ENCODE results near the gene MLPH. TPM values are rescaled to one million over a fixed set of nuclear protein-coding genes. Genes with fewer than 3 reads are reported as not detected.

MLPH gene
- total and polyA plus RNA-seq, 12 donors, result 9.7 to 60.0 (median 40.8) TPM

GRCh38 chr2:237498341-237498740 lies 11.3 kb downstream of the MLPH start:
- DNase-seq (no peak), ATAC-seq (no peak)
- 64 to 75% methylated on average over 11 of the region's 11 CpGs for WGBS, 2 donors
- Histone ChIP-seq H3K4me1 (peaks cover 0 to 26% (median 3%) of the 10 kb centered on the region in 9 donors), H3K36me3 (peaks cover 0 to 25% (median 0%) of the 10 kb centered on the region in 9 donors), H3K27ac (no peak overlapping the region), H3K9me3 (no peaks in the 10 kb centered on the region), H3K4me3 (no peak overlapping the region), H3K27me3 (peaks cover 0 to 3% (median 0%) of the 10 kb centered on the region in 7 donors)
- TF ChIP-seq CTCF (IDR thresholded peaks at IDR 0.05), result no peak
- intact Hi-C loops (cut with DNase I), result no loop called here

GRCh38 chr2:237500681-237501424 lies 13.8 kb downstream of the MLPH start:
- no peak for DNase-seq
- no peak for TF ChIP-seq CTCF (IDR thresholded peaks at IDR 0.05)
- Histone ChIP-seq H3K27me3 (peaks cover 0 to 3% (median 0%) of the 10 kb centered on the region in 7 donors), H3K9me3 (no peaks in the 10 kb centered on the region), H3K36me3 (peaks cover 0 to 12% (median 0%) of the 10 kb centered on the region in 9 donors), H3K27ac (no peak overlapping the region), H3K4me3 (no peak overlapping the region), H3K4me1 (peaks cover 0 to 26% (median 3%) of the 10 kb centered on the region in 9 donors)
- intact Hi-C loops (cut with DNase I), result no loop called here
- peak in 4 of 8 donors; percentile 15 to 58 (median 48) for ATAC-seq
- WGBS, 2 donors, result 56 to 68% methylated on average over 13 of the region's 13 CpGs

DNA sequence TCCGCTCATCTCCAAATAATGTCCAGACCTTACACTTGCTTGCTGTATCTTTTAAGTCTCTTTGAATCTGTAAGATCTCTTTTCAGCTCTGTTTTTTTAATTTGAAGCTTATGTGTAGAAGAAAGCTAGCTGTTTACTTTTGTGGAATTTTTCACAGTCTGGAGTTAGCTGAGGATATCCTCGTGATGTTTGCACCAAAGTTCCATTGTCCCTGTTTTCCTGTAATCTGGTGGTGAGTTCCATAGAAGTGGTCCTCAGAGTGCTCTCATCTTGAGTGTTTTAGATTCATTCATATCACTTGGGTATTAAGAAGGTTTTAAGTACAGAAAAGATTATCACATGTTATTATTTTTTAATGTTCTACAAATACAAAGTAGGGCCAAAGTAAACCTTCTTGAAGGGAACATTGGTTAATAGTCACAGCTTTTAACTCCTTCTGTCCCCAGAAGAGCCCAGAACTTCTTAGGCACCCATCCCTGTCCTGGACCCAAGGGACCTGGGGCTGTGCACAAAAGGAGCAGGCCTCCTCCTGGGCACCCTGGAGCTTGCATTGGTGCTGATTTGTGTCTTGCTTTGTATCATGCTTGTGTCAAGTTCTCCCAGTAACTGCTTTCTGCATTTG lies 15.0 kb downstream of the MLPH start:
- H3K9me3 ChIP-seq, result no peaks in the 10 kb centered on the region
- intact Hi-C loops (cut with DNase I), result no loop called here
- H3K4me1 ChIP-seq, result peaks cover 0 to 26% (median 3%) of the 10 kb centered on the region in 9 donors
- H3K27ac ChIP-seq, result peak overlapping the region in 1 of 10 donors; percentile 20
- peaks cover 0 to 3% (median 0%) of the 10 kb centered on the region in 7 donors for H3K27me3 ChIP-seq
- ATAC-seq, result no peak
- no peak for TF ChIP-seq CTCF (IDR thresholded peaks at IDR 0.05)
- WGBS, 2 donors, result 73 to 81% methylated on average over 2 of the region's 2 CpGs
- peaks cover 0 to 12% (median 0%) of the 10 kb centered on the region in 9 donors for H3K36me3 ChIP-seq
- no peak overlapping the region for H3K4me3 ChIP-seq
- no peak for DNase-seq

DNA sequence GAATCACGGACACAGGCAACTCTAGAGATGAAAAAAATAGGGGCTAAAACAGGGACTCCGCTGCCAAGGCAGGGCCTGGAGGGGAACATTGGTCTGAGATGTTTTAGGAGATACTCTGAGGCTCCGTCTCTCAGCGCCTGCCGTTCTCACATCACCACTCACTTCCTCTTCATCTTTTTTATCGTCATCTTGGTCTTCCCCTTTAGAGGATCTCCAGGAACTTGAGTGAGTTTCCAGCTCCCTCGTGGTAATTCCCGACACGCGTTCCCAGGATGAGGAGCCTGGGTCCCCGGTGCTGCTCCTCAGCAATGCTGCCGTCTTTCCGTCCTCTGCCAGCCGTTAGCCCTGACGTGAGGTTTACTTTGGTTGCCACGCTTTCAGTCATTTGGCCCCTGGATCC lies 16.1 kb downstream of the MLPH start:
- peaks cover 0 to 3% (median 0%) of the 10 kb centered on the region in 7 donors for H3K27me3 ChIP-seq
- H3K4me1 ChIP-seq, result peaks cover 0 to 26% (median 3%) of the 10 kb centered on the region in 9 donors
- ATAC-seq (no peak), DNase-seq (no peak)
- H3K36me3 ChIP-seq, result peaks cover 0 to 8% (median 0%) of the 10 kb centered on the region in 9 donors
- no peak overlapping the region for H3K4me3 ChIP-seq
- no peaks in the 10 kb centered on the region for H3K9me3 ChIP-seq
- intact Hi-C loops (cut with DNase I), result no loop called here
- WGBS, 2 donors, result 91 to 94% methylated on average over 16 of the region's 16 CpGs
- no peak for TF ChIP-seq CTCF (IDR thresholded peaks at IDR 0.05)
- H3K27ac ChIP-seq, result no peak overlapping the region

Data from heart right ventricle (tissue), 16 donors.